Ascending aorta (tissue), 2 donors: Measurements from ENCODE around the gene KCNH1. TPM values are rescaled to one million over a fixed set of nuclear protein-coding genes. Genes with fewer than 3 reads are reported as not detected.

Experiments
- DNase-seq, 2 donors: peaks; one replicate each; pipeline ENCODE4 v3.0.0-alpha.2; 2019; ENCODE audit warnings: low spot score in 2 of 2
- H3K27ac ChIP-seq, 2 donors: fragments of 200-600 bp; sonication (generic); one replicate each; pipeline ENCODE4 v1.5.1; 2016 to 2017; ENCODE audit warnings: mild to moderate bottlenecking in 1 of 2
- H3K27me3 ChIP-seq: fragments of 200-600 bp; sonication (generic); one replicate; pipeline ENCODE4 v1.5.1; 2017
- H3K36me3 ChIP-seq, 2 donors: fragments of 200-600 bp; sonication (generic); one replicate each; pipeline ENCODE4 v1.5.1; 2016
- H3K4me1 ChIP-seq, 2 donors: fragments of 200-600 bp; sonication (generic); one replicate each; pipeline ENCODE4 v1.5.1; 2016 to 2017; ENCODE audit warnings: mild to moderate bottlenecking in 1 of 2
- H3K4me3 ChIP-seq, 2 donors: fragments of 200-600 bp; sonication (generic); one replicate each; pipeline ENCODE4 v1.5.1; 2016 to 2017; ENCODE audit warnings: mild to moderate bottlenecking in 1 of 2
- H3K9me3 ChIP-seq, 2 donors: fragments of 200-600 bp; sonication (generic); one replicate each; pipeline ENCODE4 v1.5.1; 2016
- CTCF ChIP-seq, 3 experiments: fragments of 200-600 bp in 2 of 3; fragments of 450-650 bp in 1 of 3; sonication (generic) in 2 of 3; IDR thresholded peaks; one replicate each; pipeline ENCODE4 v1.5.1; 2016 to 2019; ENCODE audit warnings: antibody characterized with exemption in 3 of 3, mild to moderate bottlenecking in 1 of 3, moderate library complexity in 1 of 3
- intact Hi-C: fragments of 100-400 bp; cut with DNase I; formaldehyde crosslinking; loops from one replicate; pipeline ENCODE4 v1.15.1; 2023
- total RNA-seq: library from RNA; depleted of rRNA; stranded (reverse); fragments of >200 nt; gene quantifications from one replicate; pipeline ENCODE4 v1.1.0, GENCODE V29; 2016

Gene KCNH1
- total RNA-seq, 1 donor from 2014 or later = not detected

- DNase-seq = no peak
- H3K4me3 ChIP-seq = no peak overlapping the region
- no peak overlapping the region for H3K27ac ChIP-seq
- no peaks in the 10 kb centered on the region for H3K36me3 ChIP-seq
- H3K9me3 ChIP-seq = no peaks in the 10 kb centered on the region
- intact Hi-C loops = no loop called here
- H3K27me3 ChIP-seq = no peaks in the 10 kb centered on the region
- TF ChIP-seq CTCF (IDR thresholded peaks at IDR 0.05) = no peak
- no peaks in the 10 kb centered on the region for H3K4me1 ChIP-seq
Measured at GRCh38 chr1:211036381-211037060, 97.4 kb downstream of the KCNH1 start.

- no peak for TF ChIP-seq CTCF (IDR thresholded peaks at IDR 0.05)
- Histone ChIP-seq H3K27me3 (no peaks in the 10 kb centered on the region), H3K36me3 (no peaks in the 10 kb centered on the region), H3K4me3 (no peak overlapping the region), H3K9me3 (no peaks in the 10 kb centered on the region), H3K27ac (no peak overlapping the region), H3K4me1 (no peaks in the 10 kb centered on the region)
- DNase-seq = no peak
- intact Hi-C loops = no loop called here
Measured at GRCh38 chr1:211035821-211036380, 98.0 kb downstream of the KCNH1 start.

- Histone ChIP-seq H3K4me3 (no peak overlapping the region), H3K36me3 (no peaks in the 10 kb centered on the region), H3K27me3 (no peaks in the 10 kb centered on the region), H3K4me1 (no peaks in the 10 kb centered on the region), H3K9me3 (no peaks in the 10 kb centered on the region), H3K27ac (no peak overlapping the region)
- intact Hi-C loops = no loop called here
- TF ChIP-seq CTCF (IDR thresholded peaks at IDR 0.05) = no peak
- no peak for DNase-seq
Measured at GRCh38 chr1:211033921-211034525, 99.9 kb downstream of the KCNH1 start.

- intact Hi-C loops = no loop called here
Measured at GRCh38 chr1:211024901-211025300, 109.0 kb downstream of the KCNH1 start.

GRCh38 chr1:211019266-211019665 is 114.7 kb downstream of the KCNH1 start:
- DNase-seq = no peak
- intact Hi-C loops = no loop called here
- Histone ChIP-seq H3K27me3 (no peaks in the 10 kb centered on the region), H3K9me3 (no peaks in the 10 kb centered on the region), H3K36me3 (no peaks in the 10 kb centered on the region), H3K27ac (no peak overlapping the region), H3K4me3 (no peak overlapping the region), H3K4me1 (no peaks in the 10 kb centered on the region)
- TF ChIP-seq CTCF (IDR thresholded peaks at IDR 0.05) = no peak

More at GRCh38 chr1:211024901-211025300, 109.0 kb downstream of the KCNH1 start:
- no peaks in the 10 kb centered on the region for H3K4me1 ChIP-seq
- no peak for TF ChIP-seq CTCF (IDR thresholded peaks at IDR 0.05)
- no peaks in the 10 kb centered on the region for H3K27me3 ChIP-seq
- no peaks in the 10 kb centered on the region for H3K36me3 ChIP-seq
- H3K4me3 ChIP-seq = no peak overlapping the region
- H3K27ac ChIP-seq = no peak overlapping the region
- no peaks in the 10 kb centered on the region for H3K9me3 ChIP-seq
- DNase-seq = no peak
